Measurements from ENCODE around the gene PDE4DIP.
"Not testable (repeated sequence)": the region's sequence is repeated elsewhere in the genome, so short reads cannot be mapped to it uniquely, and the experiment has no call there.

PDE4DIP gene

DNA sequence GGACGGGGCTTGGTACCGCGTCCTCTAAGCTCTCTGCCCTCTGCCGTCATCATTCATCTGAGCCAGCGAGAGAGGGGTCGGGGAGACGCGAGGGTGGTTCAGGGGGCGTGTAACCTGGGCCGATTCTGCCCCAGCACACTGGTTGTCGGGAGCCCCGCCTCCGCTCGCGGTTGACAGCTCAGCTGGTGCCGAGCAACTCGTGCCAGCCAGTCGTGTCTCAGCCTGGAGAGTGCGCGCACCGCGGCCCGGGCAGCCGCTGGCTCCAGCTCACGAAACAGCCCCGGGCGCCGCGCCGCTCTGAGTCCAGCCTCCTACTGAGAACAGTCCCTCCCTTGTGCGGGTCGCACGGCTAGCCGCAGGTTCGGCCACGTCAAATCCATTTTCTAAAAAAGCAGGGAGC, at the start of gene PDE4DIP:
Gene PDE4DIP, plus strand, starts transcription at position 209 of the 400 bp plus-strand sequence. CDS start 347 bp downstream, outside the sequence.
- DNase-seq (ENCODE audit: low read depth), result not testable (repeated sequence)

DNA sequence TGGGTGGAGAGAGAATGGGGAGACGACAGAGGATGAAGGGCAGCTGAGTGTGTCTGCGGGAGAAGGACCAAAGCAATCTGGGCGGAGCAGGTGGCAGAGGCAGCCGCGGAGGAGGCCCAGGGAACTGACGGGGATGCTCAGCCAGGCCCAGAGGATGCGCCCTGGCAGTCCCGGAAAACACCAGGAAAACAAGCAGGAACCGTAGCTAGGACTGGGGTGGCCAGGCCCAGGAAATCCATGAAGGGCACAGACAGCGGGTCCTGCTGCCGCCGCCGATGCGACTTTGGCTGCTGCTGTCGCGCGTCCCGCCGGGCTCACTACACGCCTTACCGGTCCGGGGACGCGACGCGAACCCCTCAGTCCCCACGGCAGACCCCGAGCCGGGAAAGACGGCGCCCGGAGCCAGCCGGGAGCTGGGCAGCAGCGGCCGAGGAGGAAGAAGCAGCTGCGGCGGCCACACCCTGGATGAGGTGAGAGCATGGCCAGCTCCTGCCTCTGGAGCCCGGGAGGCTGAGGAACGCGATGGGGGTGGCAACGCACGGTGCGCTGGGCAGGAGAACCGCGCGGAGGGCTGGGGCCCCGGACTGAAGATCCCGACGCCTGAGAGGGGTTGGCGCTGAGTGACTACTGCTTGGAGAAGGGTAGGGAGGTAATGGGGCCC, 35.8 kb upstream of the PDE4DIP start:
- DNase-seq (ENCODE audit: low read depth), result not testable (repeated sequence)

DNA sequence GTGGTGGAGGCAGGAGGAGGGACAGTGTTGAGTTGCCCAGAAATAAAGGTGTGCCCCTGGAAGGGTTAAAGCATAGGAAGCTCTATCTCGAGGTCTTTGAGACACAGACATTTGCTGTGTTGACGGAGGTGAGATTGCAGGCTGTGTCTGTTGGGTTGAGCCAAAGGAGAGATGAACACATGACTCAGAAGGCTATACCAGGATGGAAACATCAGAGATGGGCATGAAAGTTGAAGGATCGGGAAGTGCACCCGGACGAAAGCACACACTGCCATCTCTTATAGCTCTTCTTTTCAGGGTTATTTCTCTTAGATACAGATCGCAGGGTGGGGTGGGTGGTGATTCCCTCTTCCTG, 35.3 kb upstream of the PDE4DIP start:
- not testable (repeated sequence) for DNase-seq (ENCODE audit: low read depth)

DNA sequence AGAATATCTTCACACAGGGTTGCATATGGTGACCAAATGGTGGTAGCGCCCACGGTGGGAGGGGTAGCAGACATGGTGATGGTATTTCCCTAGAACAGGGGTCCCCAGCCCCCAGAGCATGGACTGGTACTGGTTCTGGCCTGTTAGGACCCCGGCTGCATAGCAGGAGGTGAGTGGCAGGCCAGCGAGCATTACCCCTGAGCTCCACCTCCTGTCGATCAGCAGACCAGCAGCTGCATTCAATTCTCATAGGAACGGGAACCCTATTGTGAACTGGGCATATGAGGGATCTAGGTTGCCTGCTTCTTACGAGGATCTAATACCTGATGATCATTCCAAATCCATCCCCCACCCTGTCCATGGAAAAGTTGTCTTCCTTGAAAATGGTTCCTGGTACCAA, 22.0 kb upstream of the PDE4DIP start:
- not testable (repeated sequence) for DNase-seq (ENCODE audit: low read depth)

DNA sequence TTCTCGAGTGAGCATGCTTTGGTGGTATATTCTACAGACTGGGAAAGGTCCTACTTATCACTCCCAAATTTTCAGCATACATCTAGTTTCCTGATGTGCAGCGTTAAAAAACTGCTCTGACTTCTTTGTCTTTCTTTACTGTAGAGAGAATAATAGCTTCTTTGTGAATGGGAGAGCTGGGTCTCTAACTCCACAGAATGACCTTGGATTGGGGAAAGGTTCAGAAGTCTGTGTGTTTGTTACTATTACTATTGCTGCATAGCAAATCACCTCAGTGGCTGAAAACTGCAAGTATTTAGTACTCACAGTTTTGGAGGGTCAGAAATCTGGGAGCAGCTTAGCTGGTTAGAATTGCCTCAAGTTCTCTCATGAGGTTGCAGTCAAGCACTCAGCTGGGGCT, 20.4 kb upstream of the PDE4DIP start:
- not testable (repeated sequence) for DNase-seq (ENCODE audit: low read depth)

DNA sequence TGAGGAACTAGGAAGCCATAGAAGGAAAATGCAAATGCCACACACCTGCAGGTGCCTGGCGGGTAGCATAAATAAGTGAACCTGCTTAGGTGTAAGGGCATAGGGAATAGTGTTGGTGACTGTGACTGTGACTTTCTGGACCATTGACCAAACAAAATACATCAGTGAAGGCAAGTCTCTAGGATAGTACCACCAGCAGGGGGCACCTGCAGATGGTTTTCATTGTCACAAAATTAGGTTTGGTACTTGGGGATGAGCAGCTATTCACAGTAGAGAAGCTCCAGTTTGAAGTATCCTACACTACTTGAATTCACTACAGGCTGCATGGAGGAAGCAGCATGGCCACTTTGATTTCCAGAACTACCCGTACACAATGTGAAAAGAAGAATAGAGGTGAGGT, 19.2 kb upstream of the PDE4DIP start:
- DNase-seq (ENCODE audit: low read depth), result not testable (repeated sequence)

DNA sequence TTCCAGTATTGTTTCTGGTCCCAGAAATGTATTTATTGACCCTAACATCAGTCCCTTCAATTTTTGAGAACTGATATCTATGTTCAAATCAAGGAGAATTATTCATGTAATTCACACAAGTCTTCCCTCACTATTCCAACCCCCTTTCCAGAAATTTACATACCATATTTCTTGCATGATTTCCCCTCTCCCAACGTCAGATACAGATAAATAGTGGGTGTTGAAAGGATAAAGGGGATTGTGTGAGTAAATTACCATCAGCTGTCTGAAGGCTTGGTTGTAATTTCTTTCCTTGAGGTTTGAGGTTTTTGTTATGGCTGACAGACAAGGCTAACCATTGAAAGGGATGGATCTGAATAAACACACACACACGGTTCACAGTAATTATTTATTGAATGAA, 15.7 kb upstream of the PDE4DIP start:
- not testable (repeated sequence) for DNase-seq (ENCODE audit: low read depth)

DNA sequence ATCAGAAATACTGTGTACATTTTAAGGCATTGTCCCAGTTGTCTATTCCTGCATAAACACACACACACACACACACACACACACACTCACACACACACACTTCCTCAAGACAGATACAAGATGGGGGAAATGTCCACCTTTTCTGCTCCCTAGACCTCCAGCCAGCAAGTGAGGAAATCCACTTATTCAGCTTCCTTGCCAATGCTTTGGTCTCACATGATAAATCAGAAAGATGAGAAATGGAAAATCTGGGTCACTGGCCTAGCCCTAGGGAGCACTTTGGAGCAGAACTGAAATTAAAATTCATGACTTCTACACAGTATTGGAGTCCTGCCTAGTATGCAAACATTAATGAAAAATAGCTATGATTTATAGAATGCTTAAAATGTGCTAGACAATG, 15.3 kb upstream of the PDE4DIP start:
- DNase-seq (ENCODE audit: low read depth), result not testable (repeated sequence)

DNA sequence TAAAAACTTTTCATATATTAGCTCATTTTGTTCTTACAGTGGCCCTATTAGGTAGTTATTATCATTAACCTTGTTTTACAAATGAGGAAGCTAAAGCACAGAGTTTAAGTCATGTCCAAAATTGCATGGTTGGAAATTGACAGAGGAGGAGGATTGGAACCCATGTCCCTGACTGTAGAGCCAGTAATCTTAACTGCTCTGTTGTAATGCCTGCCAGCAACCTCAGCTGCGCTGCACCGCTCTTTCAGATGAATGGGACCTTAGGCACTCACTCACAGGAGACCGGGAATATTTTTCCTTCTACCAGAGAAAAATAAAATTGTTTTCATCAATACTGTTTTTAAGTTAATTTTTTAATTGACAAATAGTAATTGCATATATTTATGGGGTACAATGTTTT, 14.9 kb upstream of the PDE4DIP start:
- DNase-seq (ENCODE audit: low read depth), result not testable (repeated sequence)

DNA sequence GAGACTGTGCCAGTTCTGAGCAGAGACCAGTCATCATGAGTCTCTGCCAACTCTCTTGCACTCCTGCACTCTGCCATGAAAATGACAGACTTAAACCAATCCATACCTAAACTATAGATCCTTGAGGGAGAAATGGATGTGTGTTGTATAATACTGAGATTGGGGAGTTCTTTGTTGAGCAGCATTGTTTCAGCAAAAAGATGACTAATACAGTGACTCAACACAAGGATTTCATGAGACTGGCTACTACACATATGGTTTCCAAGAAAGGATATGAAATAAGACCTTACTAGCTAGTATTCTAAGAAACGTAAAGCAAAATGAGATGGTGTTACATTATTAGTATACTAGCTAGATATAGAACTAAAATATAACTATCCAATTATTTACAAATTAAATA, 3.0 kb upstream of the PDE4DIP start:
- DNase-seq (ENCODE audit: low read depth), result not testable (repeated sequence)

DNA sequence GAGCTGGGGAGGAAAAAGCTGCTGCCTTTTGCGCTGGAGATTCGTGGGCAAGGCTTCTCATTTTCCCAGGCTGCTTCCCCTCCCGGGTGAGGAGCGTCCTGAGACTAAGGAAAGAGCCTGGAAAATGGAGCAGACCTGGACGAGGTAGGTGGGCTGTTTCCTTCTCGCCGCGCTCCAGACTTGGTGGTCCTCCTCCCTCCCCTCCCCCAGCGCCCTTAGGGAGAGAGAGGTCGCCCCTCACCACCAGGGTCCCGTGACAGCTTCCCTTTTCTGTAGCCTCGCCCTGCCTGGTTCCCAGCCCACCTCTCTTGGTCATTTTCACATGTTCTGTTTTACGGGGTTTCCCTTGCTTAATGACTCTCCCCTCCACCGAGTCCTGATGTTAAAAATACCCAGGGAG, 423 bp downstream of the PDE4DIP start:
- DNase-seq (ENCODE audit: low read depth), result not testable (repeated sequence)

DNA sequence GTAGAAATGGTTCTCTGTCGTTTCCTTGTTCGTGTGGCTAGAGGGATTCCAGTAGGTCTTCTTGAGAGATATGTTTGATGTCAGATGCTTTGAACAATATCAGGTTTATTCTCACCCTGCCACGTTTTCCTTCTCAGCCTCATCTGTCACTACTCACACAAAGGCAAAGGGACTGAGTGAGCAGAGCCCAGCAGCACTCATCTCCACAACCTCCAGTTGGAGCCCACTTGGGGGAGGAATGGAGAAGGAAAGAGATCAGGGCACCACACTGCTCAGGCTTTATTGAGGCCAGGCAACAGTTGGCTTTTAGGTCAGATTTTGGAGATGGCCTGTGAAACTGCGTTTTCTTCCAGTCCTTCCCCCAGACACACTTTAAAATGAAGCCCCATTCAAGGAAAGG, 840 bp downstream of the PDE4DIP start:
- DNase-seq (ENCODE audit: low read depth), result not testable (repeated sequence)

DNA sequence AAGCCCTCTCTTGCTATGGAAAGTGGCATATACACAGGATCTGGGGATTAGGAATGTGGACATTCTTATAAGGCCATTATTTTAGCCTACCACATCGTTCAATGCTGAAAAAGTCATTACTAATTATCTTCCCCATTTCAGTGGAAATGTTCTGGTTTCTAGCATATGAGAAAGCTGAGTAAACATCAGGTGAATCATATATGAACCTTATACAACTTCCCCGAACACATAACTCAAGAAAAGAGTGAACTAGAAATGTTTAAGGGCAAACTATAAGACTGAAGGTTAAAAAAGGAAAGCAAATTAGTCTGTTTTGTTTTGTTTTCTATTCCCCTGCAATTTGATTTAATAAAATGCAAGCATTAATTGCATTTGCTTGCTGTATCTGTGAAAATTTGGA, 6.1 kb downstream of the PDE4DIP start:
- DNase-seq (ENCODE audit: low read depth), result not testable (repeated sequence)

DNA sequence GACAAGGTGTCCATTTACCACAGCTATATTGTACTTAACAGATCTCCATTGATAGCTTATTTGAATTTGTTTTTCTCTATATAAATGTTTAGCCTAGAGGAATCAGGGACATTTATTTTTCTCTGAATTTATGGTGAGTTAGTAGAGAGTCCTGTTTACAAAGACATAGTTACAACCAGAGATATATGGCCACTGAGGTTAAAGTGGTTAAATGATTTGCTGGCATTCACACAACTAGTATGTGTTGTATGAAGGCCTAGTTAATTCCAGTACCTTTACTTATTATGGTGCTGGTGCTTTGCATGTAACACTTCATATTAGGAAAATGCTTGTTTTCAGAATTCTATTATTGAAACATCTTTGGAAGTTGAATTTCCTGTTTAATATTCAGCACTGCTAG, 6.6 kb downstream of the PDE4DIP start:
- DNase-seq (ENCODE audit: low read depth), result not testable (repeated sequence)

DNA sequence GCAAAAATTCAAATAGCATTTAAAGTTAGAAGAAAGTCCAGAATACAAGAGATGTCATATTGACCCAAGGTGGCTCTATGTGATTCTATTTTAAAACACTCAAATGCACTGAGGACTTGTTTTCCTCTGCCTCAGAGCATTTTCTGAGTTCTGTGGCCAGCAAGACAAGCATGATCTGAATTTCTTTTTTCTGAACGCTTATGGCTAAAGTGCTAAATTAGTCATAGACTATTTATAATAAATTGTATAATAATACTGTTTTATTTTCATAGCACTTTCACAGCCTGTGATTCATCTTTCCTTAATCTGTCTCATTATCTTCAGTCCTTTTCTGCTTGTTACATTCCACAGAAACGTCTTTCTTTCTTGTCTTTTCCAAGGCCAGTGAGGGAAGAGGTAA, 7.5 kb downstream of the PDE4DIP start:
- DNase-seq (ENCODE audit: low read depth), result not testable (repeated sequence)

DNA sequence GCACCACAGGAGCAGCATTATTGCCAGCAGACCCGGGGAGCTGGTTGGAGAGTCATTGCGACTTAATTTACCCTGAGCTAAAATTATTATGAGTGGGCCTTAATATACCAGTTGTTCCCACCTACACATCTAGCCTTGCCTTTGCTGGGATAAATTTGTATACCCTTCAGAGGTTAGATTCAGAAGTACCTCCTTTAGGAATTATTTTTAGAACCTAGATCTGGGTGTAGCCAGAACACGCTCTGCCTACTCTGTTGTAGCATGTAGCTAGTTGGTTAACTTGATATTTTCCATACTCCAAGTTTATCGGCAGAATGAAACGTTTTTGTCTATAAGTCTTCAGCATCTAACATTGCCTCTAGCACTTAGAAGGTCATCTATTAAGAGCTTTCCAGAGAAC, 9.1 kb downstream of the PDE4DIP start:
- DNase-seq (ENCODE audit: low read depth), result not testable (repeated sequence)

DNA sequence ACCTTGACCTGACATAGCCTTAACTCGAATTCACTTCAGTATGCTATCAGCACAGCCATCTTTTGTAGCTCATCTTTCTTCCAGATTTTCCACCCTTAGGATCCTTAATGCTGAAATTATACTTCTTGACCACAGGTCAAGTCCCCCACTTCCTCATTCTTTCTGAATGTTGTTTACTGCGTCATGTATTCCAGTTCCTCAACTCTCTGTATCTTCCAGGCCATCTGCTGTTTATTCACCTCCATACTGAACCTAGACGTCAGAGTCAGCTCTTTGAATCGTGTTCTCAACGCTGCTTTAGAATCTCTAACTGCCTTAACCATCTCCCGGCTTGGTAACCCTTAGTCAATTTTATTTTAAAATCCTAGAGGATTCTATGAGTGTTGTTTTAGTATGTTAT, 9.8 kb downstream of the PDE4DIP start:
- not testable (repeated sequence) for DNase-seq (ENCODE audit: low read depth)

DNA sequence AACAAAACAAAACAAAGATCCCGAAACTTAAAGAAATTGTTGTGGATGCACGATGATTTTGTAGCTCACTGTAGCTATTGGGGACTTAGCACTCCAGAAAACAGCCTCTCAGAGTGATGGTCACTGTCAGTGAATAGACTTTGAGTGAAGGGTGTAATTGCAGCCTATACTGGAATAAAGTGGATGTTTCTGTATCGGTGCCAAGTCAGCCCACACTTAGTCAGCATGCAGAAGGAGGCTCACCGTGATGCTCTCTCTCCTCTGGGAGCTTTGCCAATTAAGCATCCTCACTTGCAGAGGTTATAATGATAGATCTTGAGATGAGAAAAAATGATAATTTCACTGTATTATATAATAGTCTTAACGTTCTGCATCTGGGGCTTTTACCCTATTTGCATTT, 11.1 kb downstream of the PDE4DIP start:
- not testable (repeated sequence) for DNase-seq (ENCODE audit: low read depth)

DNA sequence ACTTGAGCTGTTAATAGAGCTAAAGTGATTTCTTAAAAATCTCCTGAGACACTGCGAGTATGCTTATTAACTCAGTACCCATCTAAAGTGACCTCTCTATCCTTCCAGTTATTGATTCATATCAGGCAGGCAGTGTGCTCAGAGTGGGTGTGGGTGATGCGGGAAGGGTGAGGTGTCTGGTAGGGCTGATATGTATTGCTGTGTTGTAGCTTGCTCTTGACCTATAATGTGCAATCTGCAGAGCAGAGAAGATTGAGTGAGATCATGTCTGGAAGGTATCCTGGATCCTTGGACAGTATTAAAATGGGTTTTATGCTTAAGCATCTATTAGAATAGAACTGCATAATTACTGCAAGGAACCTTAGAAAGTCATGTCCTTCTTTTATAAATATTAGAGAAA, 15.8 kb downstream of the PDE4DIP start:
- DNase-seq (ENCODE audit: low read depth), result not testable (repeated sequence)

DNA sequence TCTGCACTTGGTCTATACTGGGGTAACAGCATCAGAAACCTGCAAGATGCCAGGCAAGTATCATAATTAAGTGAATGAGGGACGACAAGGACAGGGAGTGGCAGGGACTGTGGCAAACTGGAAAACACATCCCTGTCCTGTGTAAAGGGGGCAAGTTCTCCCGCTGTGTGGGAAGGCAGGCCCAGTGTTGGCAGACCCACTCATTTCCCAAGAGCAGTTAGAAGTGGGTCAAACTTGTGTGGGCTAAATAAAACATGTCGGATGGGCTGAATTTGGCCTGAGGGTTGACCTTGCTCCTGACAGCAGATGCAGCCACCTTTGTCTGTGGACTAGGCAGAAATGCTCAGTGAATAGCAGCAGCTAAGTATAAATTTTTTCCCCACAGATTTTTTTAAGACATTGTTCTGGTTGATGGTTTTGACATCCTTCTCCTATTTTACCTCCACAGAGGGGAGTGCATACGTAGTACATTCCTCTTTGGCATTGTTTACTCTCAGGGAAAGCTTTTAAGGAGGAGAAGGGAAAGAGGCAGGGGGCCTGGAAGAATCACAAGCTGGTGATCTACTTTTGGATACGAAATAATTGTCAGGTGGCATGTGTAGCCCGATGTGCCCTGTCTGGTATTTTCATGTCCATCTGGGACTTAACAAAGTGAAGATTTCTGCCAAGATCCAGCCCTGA, 16.5 kb downstream of the PDE4DIP start:
- not testable (repeated sequence) for DNase-seq (ENCODE audit: low read depth)

DNA sequence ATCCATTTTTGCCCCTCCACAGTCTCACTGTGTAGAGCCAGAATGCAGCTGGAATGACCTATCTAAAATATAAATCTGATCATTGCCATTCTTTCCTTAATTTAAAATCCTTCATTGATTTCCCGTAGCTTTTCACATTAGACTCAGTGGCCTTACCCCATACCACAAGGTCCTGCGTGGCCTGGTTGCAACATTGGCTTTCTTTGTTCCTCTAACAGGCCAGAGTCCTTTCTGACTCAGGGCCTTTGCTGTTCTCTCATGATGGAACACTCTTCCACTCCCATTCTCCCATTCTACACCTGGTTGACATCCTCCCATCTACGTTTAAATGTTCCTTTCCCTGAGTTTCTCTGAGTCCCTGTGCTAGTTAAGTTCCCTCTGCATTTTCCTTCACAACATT, 18.4 kb downstream of the PDE4DIP start:
- DNase-seq (ENCODE audit: low read depth), result not testable (repeated sequence)

DNA sequence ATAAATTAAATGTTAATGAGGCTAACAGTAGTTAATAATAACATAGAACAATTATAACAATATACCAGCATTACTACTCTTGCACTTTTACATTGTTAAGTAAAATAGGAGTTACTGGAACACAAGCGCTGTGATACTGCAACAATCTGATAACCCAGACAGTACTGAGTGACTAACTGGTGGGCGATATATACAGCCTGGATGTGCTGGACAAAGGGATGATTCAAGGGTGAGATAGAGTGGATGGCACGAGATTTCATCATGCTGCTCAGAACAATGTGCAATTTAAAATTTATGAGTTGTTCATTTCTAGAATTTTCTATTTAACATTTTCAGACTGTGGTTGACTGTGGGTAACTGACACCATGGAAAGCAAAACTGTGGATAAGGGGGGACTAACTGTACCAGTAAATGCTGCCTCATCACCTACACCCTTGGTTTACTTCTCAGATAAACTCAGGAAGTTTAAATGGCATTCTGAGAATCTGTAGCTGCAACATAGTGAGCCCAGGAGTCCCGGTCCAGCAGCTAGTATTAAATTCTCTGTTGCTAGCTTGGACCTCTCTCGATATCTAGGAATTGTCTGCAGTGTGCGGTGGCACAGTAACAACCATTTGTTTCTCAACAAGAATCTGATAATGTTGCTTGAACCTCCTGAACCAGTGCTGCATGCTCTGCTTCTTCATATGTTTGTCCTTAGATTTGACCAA, 24.9 kb downstream of the PDE4DIP start:
- DNase-seq (ENCODE audit: low read depth), result not testable (repeated sequence)

DNA sequence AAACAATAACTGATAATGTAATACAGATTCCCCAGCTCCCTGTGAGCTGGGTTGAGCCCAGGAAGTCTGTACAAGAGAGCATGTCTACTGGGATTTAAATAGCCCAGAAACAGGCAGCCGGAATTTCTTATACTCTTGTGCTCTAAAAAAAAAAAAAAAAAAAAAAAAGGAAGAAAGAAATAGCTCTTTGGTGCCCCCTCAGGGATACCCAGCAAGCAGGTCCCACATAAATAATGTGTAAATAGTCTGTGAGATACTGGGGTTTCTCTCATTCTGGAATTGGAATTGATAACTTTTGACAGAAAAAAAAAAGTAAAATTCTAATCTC, 25.4 kb downstream of the PDE4DIP start:
- not testable (repeated sequence) for DNase-seq (ENCODE audit: low read depth)

Measured in iris pigment epithelial cell (primary cell).